Heart left ventricle (tissue), 13 donors: ENCODE results near the gene IRF1.

Source experiments
- CTCF ChIP-seq, 12 donors: fragments of 200-600 bp; sonication (generic) in 4 of 12; IDR thresholded peaks; one replicate each; pipeline versions ENCODE4 v1.5.0 to v1.8.0; 2018 to 2022; ENCODE audit warnings: antibody characterized with exemption in 12 of 12, mild to moderate bottlenecking in 5 of 12
- POLR2A ChIP-seq, 2 donors: fragments of 450-650 bp; IDR thresholded peaks; one replicate each; pipeline ENCODE4 v1.6.1; 2017; ENCODE audit warnings: antibody characterized with exemption in 2 of 2, mild to moderate bottlenecking in 2 of 2, moderate library complexity in 2 of 2
- donor health status: ischemic (EF 13 %, LVEDD 7.1; RV severe dilation, severe dysfunction).
- donor health status: DM: no; HTN: yes; CAD: no.
- donor health status: DM: no; HTN: no; CAD: no.
- donor health status: ischemic (EF 25% LVEDD 6.9; RV normal size, moderate dysfunction).
- donor health status: ischemic (EF 25% LVEDD 5.7; RV mildly dilated, moderate dysfunction).
- donor health status: ischemic (EF 35%, LVEDD 5.7; RV mildly dilated, moderate dysfunction).
- donor health status: nonischemic (EF 11% LVEDD 7.7; RV severe dilation, severe dysfunction).
- donor health status: DM: yes; HTN: yes; CAD: no.
- donor health status: PGD.
- donor health status: ischemic (EF 29% LVEDD 5.4; RV normal size, mild dysfunction).
- donor health status: nonischemic (EF 23%, LVEDD 6.1; RV moderate dilation, normal function).

GRCh38 chr5:132462333-132462732 is 28.2 kb downstream of the IRF1 start:
- TF ChIP-seq CTCF (IDR thresholded peaks at IDR 0.05): no peak
- no peak for TF ChIP-seq POLR2A (IDR thresholded peaks at IDR 0.05)
